CD4-positive, alpha-beta T cell treated with Interleukin-6 for 4 hours (primary cell): ENCODE results near the gene BZW1.

Experiments
- DNase-seq: peaks from one replicate; pipeline ENCODE4 v3.0.0-alpha.2; 2020; ENCODE audit warnings: mixed read lengths

Gene BZW1

DNA sequence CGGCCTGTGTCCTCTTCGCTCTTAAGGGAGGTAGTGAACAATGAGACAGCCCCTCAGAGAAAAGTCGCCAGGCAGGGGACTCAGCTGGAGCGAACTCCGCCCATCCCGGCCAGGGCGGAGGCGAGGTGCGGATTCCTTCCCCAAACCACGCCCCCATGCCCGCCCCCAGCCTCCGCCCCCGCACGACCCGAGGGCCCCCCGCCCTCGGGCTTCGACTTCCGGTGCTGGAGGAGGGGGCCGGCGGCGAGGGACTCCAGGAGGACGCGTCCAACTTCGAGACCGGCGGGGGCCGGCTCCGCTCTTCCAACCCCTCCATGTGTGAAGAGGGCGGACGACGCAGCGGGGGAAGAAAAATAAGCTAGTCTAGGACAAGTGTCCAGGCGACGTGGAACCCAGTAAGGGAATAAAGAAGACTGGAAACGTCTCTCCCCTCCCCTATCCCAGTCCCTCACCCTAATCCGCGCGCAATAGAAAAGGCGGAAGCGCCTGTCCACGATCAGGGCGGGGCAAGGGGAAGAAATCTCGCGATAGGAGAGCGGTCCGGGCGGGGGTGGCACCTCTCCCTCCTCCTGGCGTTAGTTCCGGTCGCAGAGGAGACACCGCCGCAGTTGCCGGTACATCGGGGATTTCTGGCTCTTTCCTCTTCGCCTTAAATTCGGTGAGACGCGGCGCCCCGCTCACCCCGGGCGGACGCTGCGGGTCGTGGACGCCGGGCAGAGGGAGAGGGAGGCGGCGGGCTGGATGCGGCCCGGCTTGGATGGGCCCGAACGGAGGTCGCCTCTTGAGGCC lies at the start of gene BZW1:
Gene BZW1 (plus strand): TSS at position 578 of the 789 bp plus-strand sequence. CDS start 1,308 bp downstream, outside the sequence.
- DNase-seq, result peak; percentile 97

DNA sequence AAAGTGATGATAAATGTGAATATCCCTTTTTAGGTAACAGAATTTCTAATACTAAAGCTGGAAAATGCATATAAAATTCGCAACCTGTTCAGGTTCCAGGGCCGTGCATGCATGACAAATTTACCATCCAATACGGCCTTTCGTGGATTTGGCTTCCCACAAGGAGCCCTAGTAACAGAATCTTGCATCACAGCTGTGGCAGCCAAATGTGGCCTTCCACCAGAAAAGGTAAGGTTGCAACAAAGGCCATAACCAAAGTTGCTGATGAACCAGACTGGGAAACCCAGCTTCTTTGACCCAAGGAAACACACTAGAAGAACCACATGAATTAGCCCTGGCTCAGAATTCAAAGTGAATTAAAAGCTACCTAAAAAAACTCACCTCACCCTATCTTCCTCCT lies 49.6 kb upstream of the BZW1 start:
- DNase-seq, result no peak

DNA sequence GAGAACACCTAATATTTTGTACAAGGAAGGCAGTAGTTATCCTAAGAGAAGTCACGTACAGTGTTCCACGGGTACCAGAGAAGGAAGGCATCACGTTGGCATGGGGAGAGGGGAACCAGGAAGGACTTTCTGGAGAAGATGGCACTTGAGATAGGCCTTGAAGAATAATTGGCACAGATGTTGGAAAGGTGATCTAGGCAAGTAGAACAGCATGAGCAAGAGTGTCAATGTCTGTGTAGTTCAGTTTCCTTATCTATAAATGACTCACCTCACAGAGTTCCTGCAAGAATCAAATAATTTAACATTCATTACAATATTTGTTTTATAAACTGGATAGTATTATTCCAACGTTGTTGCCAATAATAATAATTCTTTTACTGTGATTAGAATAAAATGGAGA lies 48.3 kb upstream of the BZW1 start:
- DNase-seq, result no peak

DNA sequence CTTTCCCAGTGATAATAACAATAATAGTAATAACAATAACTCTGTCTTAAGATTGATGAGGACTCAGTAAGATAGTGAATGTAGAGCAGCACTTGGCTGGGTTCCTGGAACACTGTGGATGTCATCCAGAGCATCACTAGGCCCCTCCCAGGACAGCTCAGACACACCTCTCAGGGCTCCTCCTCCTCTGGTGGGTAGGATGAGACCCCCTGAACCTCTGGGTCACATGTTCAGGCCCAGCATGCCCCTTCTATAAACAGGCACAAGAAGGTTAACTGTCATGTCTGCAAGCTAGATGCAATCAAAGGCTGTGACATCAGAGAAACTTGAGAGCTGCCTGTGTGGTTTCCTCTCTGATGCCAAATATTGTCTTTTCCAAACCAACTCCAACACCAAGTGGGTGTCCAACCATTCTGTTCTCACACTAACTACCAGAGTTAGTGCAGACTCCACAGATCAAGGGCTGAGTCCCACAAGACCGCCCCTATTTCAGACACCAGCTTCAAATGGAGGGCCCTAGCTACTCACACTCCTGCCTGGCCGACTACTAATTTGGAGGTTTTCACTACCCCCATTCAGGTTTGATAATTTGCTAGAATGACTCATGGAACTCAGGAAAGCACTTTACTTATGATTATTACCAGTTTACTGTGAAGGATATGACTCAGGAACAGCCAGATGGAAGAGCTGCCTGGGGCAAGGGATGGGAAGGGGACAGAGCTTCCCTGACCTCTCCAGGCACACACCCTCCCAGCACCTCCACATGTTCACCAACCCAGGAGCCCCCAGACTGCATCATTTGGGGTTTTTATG lies 46.4 kb upstream of the BZW1 start:
- DNase-seq, result no peak

DNA sequence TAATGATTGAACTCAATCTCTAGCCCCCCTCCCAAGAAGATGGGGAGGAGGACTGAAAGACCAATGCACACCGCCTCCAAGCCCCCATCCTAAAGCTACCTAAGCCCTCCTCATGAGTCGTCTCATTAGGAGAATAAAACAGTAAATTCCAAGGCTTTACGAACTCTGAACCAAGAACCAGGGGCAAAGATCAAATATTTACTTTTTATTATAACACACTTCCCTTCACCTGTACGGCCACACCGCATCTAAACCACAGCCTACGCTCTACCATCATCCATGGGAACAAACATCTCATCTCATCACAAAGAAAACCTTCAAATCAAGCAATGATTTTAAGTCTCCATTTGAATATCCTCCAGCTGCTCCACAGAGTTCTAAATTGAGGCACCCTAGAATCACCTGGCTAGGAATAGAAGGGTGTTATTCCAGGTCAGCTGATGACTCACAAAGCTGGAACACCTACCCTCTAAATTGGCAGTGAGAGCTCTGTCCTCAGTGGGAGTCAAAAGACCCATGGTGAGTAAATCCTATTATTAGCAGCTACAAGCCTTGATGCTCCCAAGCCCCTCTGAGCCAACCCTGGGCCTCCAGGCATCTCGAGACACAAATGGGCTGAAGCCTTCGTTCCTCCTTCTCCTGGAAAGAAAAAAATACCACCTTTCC lies 45.6 kb upstream of the BZW1 start:
- DNase-seq, result no peak

DNA sequence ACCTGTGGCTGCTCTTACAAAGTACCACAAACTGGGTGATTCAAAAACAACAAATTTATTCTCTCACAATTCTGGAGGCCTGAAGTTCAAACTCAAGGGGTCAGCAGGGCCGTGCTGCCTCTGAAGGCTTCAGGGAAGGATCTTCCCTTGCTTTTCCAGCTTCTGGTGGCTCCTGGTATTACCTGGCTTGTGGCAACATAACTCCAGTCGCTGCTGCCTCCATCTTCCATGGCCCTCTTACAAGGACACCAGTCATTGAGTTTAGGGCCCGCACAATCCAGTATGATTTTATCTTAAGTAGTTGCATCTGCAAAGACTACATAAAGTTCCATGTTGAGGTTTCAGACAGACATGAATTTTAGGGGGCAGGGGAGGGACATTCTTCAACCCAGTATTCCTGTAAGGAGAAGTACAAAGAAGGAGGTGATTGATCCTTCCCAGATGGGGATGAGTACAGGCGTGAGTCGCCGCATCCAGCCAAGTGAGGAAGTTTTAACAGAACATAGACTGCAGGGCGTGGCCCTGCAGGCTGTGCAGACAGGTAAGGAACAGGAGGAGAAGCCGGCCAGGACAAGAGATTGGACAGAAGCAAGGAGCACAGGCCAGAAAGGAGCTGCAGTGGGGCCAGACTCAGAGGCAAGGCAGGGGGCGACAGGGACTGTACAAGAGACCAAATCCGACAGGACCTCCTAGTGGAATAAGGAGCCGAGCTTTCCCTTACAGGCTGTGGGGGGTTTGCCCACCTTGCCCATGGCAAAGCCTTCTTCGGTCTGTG lies 44.4 kb upstream of the BZW1 start:
- DNase-seq, result no peak

DNA sequence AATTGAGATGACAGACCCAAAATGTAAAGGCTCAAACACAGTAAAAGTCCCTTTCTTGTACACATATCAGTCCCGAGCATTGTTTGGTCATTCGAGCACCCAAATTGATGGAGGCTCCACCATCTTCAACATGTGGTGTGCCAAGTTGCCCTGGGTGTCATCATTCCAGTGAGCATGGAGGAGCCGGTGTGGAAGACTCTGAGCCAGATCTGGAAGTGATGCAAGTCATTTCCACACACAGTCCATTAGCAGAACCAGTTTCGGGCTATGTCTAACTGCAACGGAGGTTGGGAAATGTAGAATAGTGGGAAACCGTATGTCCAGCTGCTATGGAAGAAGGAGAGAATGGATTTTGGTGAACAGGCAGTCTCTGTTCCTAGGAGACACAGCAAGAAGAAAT lies 40.9 kb upstream of the BZW1 start:
- no peak for DNase-seq

DNA sequence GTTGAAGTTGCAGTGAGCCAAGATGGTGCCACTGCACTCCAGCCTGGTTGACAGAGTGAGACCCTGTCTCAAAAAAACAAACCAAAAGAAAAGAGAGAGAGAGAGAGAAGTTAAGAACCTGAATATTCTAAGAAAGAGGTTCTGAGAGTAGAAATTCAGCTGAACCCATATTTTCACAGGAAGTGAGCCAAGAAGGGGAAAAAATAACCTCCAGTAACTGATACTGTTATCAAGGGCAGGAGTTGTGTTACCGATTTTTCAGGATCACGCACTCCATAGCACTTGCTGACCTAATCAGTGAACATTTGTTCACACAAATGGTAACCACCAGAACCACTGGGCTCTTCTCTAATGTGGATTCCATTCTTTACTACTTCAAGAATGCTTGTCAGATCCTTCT lies 39.1 kb upstream of the BZW1 start:
- no peak for DNase-seq

DNA sequence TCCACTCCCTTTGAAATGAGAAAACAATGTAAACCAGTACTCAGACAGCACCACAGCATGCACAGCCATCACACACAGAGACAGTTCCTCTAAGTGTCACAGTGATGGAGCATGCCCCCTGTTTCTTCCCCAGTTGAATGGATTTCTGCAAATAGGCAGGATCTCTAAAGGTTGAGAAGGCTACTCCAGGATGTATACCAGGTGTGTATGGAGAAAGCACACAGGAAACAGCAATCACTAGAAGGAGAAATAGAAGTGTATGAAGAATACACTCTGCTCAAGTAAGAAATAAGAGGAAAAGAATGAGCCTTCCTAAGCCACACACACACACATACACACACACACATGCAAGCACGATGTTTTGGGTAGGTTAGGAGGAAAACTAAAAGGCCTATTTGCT lies 38.6 kb upstream of the BZW1 start:
- no peak for DNase-seq

DNA sequence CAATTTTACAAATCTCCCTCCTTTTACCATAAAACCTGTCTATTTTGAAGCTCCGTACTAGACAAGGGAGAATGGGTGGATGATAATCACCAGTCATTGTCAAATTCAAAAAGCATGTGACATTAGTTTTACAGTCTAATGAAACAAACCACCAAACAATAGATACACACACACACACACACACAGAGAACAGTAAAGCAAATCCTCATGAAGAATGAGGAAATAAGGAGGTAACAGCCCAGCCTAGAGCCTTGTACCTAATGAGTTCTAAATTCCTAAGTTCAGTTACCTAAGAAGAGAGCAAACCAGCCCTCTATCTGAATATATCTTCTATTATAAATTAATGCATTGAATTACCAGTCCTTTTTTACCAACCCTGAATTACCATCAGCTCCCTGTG lies 36.8 kb upstream of the BZW1 start:
- no peak for DNase-seq

DNA sequence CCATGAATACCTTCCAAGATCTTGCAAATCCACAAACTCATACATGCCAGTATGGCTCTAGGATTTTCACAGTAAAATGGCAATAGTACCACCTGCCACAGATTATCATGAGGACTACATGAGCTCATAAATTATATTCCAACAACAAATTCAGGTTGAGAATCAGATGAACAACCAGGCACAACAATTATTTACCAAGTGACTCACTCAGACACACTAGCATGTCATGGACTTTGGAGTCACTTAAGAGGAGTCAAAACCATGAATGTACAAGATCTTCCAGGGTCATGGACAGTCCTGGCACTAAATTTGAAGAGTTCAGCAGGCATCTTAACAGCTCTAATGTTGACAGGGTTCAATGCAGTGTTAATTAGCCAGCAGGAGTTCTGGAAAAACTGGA lies 34.4 kb upstream of the BZW1 start:
- no peak for DNase-seq

DNA sequence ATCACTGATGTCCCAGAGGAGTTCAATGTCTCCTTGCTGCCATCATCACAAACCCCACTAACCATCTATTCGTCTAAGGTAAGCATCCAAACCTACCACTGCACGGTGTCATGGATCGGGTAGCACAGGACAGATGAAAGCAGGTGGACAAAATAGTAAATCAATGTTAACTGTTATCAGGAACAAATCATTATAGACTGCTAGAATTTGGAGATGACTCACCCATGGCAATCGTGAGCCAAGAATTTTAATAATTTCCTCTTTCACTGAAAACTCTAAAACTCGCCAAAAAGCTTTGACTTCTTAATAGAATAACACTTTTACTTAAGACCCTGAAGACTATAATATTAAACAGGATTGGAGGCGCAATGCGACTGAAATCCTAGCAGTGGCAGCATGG lies 33.7 kb upstream of the BZW1 start:
- DNase-seq, result no peak

DNA sequence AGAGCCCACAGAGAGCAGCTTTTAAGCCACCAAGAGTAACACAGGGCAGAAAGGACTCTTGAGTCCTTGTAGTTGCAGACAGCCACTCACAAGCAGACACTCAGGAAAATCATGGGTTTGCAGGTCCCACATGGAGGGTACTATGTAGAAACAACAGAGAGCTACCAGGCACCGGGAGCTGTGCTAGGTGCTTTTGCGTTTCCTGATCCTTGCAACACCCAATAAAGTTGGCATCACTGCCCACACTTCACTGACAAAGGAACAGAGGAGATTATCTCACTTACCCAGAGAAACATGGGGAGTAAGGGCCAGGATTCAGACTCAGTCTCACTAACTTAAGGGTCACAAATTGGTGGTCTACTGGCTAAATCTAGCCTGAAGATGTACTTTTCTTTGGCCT lies 32.5 kb upstream of the BZW1 start:
- no peak for DNase-seq

DNA sequence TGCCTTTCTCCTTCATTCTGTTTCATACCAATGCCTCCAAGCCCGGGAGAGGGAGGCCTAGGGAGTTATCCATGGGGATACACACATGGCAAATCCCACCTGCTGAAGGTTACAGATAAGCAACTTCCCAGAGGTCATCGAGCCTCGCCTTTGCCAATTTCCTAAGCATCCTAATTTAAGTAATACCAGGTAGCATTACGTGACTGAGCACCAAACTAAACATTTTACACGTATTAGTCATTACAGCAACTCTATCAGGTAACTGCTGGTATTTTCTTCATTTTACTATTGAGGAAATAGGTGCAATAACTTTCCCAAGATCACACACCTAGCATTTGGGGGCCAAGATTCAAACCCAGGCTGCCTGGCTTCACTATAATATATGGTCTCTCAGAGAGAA lies 30.1 kb upstream of the BZW1 start:
- no peak for DNase-seq

DNA sequence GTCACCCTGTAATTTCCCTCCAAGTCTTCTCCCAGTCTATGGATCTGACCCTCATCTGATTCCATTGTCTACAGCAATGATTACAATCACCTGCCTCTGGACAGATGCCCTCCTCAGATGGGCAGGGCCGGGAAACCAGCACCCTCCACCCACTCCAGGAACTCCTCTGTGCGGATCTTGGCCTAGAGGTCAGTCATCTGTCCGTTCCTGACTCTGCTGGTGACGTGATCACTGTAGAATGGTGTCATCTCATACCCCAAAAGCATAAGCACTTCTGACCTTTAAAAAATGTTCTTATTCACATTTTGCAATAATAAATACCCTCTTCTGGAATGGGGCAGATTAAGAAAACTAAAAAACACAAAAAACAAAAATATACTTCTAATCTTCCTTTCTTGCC lies 29.5 kb upstream of the BZW1 start:
- no peak for DNase-seq

DNA sequence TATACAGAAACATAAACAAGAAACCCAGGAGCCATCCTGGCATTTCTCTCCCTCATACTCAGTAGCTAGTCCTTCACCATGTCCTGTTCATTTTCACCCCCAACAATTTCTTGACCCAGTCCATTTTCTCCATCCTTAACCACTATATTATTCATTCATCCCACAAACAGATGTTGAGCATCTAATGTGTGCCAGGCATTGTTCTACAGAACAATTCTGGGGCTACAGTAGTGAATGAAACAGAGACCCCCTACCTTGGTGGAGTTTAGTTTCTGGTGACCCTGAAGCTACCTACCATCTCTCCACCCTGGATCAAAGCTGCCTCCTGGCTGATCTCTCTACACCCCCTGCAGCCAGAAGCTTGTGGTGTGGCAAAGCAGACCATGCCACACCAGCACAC lies 27.5 kb upstream of the BZW1 start:
- no peak for DNase-seq

DNA sequence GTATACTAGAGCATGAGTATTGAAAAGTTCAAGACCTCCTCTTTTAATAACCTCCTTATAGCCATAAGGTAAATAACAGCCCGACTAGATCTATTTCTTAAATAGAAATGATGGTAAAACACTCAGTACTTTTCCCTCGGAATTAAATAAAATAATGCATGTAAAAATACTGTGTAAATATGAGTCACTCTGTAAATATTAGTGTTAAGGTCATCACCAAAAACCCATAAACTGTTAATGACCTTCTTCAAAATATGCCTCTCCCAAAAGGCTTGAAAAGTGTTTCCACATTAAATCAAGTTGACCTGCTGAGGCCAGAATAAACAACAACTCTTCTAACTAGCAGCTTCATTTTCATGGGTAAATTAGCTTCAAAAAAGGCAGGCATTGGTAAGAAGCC lies 25.3 kb upstream of the BZW1 start:
- DNase-seq, result no peak

DNA sequence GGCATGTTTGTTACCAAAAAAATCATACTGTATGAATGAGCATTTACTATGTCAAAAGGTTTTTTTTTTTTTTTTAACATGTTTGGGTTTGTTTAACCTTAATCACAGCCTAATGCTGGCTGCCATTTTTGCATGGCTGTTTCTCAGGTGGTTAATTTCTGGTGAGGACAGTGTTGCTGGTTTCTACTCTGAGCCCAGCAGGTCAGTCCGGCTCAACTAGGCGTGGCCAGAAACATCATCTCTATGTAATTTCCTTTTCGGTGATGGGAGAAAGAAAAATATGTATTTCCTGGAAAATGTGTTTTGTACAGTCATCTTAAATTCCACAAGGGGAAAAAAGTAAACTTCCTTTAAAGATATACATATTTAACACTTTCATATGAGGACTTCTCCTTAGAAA lies 24.9 kb upstream of the BZW1 start:
- no peak for DNase-seq

DNA sequence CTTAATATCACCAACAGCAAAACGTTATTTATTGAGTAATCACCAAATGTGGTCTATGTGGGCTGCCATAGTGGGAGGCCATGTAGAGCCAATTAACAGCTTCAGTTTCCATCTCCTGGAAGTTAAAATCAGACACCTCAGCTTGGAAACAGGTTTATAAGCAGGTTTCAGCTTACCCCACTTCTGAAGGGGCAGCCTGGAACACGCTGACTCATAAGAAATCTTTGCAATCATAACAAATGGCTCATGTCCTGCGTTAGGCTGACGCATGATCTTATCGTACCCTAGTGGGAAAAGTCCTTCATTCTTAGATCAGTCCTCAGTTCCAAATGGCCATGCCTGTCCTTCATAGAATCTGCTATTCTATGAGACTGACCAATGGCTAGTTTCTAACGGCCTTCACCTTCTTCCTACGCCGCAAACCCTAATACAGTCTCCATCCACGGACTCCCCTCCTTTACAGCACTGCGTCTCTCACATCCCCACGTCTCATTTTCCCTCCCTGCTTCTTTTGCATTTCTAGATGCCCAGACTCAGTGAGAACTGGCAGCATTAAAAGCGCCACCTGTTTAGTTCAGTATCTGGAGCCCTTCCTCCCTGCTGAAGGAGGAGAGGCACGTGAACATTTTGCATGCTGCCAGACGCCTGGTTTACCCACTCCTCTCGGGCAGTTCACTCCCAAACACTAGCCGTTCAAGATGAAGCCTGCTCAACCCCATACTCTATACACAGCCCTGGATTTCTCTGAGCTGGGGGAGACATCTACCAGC lies 24.2 kb upstream of the BZW1 start:
- no peak for DNase-seq

DNA sequence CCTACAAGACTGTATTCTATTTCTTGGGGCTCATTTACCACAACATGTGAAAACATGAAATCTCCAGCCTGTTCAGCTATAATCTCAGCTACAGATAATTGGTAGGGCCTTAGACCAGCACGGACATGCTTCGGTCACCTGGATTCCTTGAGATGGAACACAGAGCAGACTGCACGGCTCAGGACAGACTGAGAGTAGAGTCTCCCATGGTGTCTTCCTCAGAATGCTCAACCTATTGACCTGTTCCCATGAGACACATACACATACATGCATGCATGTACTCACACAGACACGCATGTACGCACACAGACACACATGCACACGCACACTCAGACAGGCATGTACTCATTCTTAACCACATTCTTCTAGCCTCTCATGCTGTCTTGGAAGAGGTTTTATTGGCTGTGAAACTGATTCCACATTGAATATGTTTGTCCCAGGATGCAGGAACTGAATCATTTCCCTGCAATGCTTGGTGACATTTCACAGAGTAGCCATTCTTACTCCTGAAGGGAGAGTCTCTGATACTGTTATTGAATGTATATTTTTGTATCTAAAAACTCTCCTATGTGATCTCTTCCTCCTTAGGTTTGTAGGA lies 23.5 kb upstream of the BZW1 start:
- DNase-seq, result no peak

DNA sequence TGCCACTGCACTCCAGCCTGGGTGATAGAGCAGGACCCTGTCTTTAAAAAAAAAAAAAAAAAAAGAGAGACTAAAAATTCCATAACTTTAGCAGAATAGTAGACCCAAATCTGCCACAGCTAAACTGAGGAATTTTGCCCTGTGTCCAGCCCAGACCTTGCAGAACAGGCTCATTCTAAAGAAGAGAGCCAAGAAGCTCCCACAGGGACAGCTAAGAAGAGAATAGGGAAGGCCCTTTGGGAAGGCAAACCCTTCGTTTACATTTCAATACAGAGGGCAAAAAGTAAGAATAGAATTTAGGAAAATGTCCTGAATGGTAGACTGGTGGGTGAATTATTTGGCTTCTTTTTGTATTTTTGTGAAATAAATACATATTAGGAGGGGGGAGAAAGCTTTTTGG lies 21.5 kb upstream of the BZW1 start:
- no peak for DNase-seq

DNA sequence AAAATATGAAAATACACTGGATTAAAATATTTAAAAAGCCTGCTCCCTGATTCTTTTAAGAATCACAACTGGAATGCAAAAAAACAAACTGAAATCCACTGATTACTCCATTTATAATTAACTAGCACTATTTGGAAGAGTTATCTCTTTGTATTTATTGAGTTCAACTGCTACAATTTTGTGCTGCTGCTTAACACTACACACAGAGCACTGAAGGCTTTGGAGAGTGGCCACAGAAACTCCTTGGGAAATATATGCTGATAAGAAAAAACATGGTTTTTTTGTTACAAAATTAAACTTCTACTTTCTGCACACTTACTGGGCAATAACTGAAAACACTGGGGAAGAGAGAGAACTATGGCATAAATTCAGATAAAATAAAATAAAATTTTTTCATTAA lies 19.8 kb upstream of the BZW1 start:
- DNase-seq, result no peak
